NCI-H1417 treated with DMSO at 0.1 percent for 48 hours (cell line): Measurements from ENCODE around the gene ADAMTS17.

Experiments
- DNase-seq: peaks from one replicate; lab custom pipeline; 2025; lab: John Stamatoyannopoulos, UW

The ADAMTS17 gene

GRCh38 chr15:100053474-100054121 lies 288.2 kb downstream of the ADAMTS17 start:
- no peak for DNase-seq

DNA sequence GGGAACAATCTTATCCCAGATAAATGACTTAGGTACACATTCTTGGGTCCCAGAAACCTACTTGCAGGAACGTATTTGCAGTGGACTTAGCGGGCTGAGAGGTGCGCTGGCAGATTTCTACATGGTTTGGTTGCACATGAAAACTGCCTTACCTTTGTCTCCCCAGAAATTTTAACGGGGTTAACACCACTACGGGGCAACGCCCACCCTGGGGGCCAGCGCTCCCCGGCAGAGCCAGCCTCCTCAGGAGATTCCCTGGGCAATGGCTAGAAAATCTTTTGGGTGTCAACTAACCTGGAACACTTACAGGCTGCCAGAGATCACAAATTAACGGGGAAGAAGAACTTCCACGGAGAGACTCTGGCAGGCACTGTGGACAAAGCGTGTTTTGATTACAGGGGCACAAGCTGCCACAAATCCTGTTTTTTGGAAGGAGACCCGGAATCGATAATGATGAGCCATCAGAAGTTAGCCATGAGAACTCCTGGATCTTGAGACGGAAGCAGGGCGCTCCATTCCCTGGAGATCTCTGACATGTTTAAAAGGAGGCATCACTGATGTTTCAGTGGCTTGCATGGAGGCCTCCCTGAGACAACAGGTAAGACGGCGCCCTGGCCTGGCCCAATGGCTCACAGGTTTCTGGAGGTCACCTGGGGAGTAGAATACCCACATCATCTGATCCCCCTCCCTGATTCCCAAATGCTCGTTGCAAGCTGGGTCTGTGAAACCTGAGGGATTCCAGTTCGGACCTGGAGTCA lies 288.9 kb downstream of the ADAMTS17 start:
- DNase-seq = no peak

DNA sequence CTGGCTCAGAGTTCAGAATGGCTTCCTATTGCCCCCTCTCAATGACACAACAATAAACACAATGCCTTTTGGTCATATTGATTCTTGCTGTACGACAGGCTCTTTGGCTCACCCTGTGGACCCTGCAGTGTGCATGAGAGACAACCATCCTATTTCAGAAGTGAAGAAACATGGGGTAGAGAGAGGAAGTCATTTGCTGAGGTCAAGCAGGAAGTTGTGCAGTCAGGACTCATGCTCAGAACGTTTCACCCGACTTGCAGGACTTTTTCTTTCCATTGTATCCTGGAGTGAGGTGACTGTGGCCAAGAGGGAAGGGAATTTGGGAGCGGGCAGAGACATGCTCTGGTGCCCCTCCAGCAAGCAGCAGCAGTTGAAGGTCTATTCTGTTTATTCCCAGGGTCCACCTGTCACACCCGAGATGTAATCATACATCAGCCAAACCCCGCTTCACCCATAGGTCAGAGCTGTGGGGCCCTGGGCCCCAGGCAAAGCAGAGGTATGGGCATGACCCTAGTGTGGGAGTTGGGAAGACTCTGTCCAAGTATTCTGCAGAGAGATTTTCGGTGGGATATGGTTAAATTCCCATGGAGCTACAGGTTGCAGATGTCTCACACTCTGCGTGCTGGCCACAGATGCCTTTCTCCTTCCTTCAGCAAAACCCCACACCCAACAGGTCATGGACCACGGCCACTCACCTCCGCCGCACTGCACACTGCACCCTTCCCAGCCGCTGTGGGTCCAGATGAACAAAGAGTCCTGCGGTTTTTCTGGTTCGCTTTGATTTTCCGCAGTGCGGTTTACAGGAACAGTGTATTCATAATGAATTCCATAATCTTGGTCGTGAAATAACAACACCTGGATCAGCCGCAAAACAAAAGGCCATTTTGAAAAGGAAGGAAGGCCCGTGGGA lies 290.6 kb downstream of the ADAMTS17 start:
- DNase-seq = no peak

- no peak for DNase-seq
Measured at GRCh38 chr15:100049936-100050876, 291.6 kb downstream of the ADAMTS17 start.

DNA sequence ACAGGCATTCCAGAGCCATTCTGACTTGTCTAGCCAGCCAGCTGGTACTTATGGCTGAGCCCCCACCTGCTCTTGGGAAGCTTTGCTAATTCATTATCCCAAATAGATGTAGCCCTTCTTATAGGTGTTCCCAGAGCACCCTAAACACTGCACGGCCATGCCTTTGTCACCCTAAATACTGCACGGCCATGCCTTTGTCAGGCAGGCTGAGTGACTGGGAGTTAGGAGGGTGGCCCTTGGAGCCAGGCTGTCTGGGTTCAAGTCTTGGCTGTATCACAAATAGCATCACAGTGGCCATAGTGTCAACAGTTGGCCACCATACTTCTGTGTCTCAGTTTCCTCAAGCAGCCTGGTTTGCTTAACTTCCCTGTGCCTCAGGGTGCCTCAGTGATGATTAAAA lies 292.3 kb downstream of the ADAMTS17 start:
- no peak for DNase-seq

GRCh38 chr15:100048736-100049135 lies 293.0 kb downstream of the ADAMTS17 start:
- no peak for DNase-seq

- no peak for DNase-seq
Measured at GRCh38 chr15:100043692-100044091, 298.1 kb downstream of the ADAMTS17 start.

DNA sequence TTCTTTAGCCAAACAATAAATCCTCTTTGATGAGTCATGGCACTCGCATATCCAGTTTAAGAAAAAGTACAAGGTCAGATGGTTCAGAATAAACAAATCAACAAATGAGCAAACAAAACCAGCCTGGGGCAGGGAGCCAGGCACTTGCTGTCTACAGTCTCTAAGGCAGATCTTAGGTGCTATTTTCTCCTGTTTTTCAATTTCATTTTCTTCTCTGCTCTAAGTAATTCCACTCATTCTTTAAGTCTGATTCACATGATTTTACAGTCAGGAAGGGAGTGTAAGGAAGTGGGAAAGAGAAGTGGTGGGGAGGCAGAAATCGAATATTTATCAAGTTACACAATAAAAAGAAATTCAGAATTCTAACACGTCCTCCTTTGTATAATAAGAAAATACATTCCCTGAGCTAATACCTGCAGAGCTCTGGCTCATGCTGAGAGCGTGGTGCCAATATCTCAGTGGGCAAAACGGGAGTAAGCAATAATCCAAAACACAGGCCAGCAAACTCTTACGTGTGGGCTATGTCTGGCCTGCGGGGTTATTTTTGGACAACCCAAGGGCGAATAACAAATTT lies 298.6 kb downstream of the ADAMTS17 start:
- no peak for DNase-seq

- no peak for DNase-seq
Measured at GRCh38 chr15:100042558-100042957, 299.2 kb downstream of the ADAMTS17 start.

GRCh38 chr15:100041127-100041828 lies 300.5 kb downstream of the ADAMTS17 start:
- DNase-seq = no peak

- DNase-seq = no peak
Measured at GRCh38 chr15:100039994-100040393, 301.8 kb downstream of the ADAMTS17 start.

GRCh38 chr15:100038736-100039135 lies 303.0 kb downstream of the ADAMTS17 start:
- no peak for DNase-seq

DNA sequence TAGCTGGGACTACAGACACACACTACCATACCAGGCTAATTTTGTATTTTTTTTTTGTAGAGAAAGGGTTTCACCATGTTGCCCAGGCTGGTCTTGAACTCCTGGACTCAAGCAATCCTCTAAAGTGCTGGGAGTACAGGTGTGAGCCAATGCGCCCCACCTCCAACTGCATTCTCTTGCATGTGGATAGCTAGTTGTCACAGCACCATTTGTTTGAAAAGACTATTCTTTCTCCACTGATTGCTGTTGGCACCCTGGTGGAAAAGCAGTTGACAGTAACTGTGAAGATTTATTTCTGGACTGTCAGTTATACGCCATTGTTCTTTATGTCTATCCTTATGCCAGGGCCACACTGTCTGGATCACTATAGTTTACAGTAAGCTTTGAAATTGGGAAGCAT lies 303.9 kb downstream of the ADAMTS17 start:
- no peak for DNase-seq

- no peak for DNase-seq
Measured at GRCh38 chr15:100036015-100036414, 305.8 kb downstream of the ADAMTS17 start.

DNA sequence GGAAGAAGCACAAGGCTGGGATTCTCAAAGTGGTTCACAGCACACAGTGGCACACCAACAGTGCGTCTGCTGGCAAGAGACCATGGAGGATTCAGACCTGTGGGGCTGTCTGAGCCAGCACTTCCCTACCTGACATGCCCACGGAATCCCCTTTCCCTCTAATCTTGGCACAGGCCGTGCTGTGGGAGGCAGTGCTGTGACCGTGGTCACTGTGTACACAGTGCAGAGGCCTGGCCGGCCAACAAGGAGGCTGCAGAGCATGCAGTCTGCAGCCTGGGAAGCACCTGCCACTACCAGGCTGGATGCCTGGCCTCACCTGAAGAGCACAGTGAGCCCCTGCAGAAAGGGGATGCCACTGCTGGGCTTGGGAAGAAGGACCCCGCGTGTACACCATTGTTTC lies 307.6 kb downstream of the ADAMTS17 start:
- no peak for DNase-seq

DNA sequence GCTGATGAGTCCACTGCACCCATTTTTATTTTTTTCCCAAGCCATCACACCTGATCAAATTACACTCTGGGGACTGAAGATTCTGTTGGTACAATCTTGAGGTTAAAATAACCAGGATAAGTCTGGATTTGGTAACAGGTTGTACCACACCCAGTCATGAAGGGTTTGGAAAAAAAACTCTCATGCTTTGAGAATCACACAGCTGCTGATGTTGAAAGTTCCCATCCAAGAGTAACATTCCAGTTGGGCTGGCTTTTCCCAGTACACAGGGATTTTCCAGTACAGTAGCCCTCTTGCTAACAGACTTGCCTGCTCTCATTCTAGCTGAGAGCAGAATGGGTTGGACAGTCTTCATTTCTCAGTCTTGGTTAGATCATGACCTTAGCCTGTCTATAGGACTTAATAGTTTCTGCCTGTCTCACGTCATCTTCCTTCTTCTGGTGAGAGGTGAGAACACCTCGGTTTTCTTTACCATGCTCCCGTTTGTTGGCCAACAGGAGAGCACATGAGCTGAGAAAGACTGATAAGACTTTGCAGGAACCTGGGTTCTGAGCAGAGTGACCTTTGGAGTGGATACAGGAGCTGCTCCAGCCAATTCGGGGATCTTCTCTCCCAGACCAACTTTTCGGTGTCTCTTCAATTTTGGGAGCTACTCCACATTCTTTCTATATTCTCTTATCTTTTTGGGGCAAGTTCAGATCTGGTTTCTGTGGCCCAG lies 308.5 kb downstream of the ADAMTS17 start:
- no peak for DNase-seq

DNA sequence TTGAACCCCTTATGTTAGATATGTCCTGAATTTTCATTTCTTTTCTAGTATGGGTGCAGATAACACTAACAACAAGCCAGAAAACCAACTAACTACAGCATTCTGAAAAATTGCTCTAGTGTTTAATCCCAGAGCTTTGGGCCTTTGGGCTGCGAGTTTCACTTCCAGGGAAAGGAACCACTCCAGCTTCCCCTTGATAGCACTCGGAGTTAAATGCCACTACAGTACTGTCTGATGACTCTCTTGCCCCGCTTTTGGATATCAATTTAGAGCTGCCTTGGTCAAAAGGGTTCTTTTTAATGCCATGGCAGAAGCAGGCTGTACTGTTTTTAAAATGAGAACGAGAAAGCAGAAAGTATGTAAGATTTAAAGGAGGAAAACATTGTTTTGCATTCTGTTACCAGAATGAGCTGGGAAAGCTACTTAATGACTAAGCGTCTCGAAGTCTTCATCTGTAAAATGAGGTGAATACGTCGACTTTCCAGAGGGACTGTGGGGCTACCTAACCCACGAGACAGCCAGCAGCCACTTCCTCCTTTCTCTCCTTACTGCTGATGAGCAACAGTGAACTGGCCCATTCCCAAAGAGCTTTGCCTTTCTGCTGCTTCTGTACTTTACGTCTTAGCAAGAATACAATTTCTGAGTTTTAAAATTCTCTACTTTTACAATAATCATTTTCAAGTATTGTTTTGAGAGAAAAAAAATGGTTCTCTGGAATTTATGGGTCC lies 309.3 kb downstream of the ADAMTS17 start:
- DNase-seq = no peak

- no peak for DNase-seq
Measured at GRCh38 chr15:100031665-100032357, 310.0 kb downstream of the ADAMTS17 start.
